Measurements from ENCODE around the gene NCOA1.
"Not testable (repeated sequence)": the region's sequence is repeated elsewhere in the genome, so short reads cannot be mapped to it uniquely, and the experiment has no call there.

The NCOA1 gene

GRCh38 chr2:24792874-24793760, 302.1 kb downstream of the NCOA1 start, which contains the start of the genes CENPO and PTRHD1:
Gene CENPO, plus strand, starts transcription at chr2:24793425. Its CDS starts 495 bp downstream, at chr2:24793920.
Gene PTRHD1, minus strand, starts transcription at chr2:24793391. Its CDS starts 14 bp downstream, at chr2:24793377.
- peak; percentile 98 for DNase-seq (ENCODE audit: low read depth)

DNA sequence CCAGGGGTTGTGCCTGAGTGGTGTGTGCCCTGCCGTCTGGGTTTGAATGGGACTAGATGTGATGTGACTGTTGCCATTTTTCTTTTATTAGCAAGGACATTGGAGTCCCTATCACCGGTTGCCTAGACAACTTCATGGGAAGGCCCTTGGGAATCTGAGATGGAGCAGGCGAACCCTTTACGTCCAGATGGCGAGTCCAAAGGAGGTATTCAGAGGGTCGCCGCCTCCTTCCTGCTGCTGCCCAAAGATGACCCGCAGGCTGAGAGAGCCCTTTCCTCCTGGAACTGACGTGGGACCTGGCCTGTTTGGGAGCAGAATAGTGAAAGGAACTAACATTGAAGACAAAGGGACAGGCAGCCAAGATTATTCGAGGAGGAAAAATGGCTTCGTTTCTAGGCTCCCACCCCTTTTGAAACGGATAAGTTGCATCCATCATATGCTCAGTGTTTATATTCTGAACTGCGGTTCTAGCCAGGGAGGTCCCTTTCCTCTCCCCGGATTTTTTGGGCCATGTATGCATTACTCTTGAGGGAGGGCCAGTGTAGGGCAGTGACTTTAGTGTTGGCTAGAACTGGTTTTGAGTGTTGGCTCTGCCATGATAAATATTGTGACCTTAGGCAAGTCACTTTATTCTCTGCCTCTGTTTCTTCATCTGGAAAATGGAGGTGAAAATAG, 302.8 kb downstream of the NCOA1 start:
- DNase-seq (ENCODE audit: low read depth): peak; percentile 62

DNA sequence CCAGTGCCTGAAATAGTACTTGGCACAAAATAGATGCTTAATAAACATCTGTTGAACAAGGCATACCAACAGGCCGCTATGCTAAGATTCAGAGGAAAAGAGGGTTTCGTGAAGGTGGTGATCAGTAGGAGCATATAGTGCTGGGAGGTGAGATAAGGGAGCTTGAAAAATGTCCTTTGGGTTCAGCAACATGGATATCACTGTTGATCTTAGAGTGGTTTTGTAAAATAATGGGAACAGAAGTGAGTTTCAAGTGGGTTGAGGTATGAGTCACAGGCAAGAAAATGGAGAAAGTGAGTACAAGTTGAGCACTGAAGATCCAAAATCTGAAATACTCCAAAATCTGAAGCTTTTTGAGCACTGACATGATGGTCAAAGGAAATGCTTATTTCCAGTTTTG, 306.6 kb downstream of the NCOA1 start:
- no peak for DNase-seq (ENCODE audit: low read depth)

- not testable (repeated sequence) for DNase-seq (ENCODE audit: low read depth)
These were observed 309.4 kb downstream of the NCOA1 start for GRCh38 chr2:24800487-24800886.

GRCh38 chr2:24805811-24806660, 315.0 kb downstream of the NCOA1 start:
- not testable (repeated sequence) for DNase-seq (ENCODE audit: low read depth)

GRCh38 chr2:24806661-24807036, 315.6 kb downstream of the NCOA1 start:
- DNase-seq (ENCODE audit: low read depth): no peak

- DNase-seq (ENCODE audit: low read depth): peak; percentile 32
These were observed 318.4 kb downstream of the NCOA1 start for GRCh38 chr2:24809316-24810007.

GRCh38 chr2:24813691-24814137, 322.7 kb downstream of the NCOA1 start:
- DNase-seq (ENCODE audit: low read depth): no peak

DNA sequence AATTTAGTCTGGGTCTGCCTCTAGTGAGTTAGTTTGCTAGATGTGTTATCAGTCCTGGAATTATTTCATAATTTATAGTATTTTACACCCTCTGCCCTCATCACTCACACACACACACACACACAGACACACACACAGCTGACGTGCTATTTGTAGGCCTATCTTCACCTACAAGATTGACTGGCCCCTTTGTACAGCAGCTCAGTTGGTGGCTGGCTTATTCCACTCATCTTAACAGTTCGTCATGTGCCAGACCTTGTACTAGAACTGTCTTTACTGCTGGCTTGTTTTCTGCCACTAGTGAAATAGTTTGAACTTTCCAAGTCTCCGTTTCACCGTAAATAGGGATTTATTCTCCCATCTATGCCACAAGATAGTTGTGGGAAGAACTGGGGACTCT, 323.5 kb downstream of the NCOA1 start:
- no peak for DNase-seq (ENCODE audit: low read depth)

DNA sequence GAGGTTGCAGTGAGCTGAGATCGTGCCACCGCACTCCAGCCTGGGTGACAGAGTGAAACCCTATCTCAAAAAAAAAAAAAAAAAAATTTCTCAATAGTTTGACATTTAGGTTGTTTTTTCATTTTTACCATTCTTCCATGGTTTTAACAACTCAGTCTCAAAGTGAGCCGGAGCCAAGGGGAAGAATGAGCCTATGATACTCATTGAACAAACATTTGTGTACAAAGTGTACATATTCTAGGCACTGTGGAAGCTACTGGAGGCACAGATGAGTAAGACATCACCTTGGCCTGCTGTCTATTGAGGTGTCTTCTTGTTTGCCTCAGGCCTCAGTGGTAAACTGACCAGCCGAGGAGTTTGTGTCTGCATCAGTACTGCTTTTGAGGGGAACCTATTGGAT, 324.1 kb downstream of the NCOA1 start:
- DNase-seq (ENCODE audit: low read depth): no peak

- DNase-seq (ENCODE audit: low read depth): no peak
These were observed 325.4 kb downstream of the NCOA1 start for GRCh38 chr2:24816404-24816803.

- DNase-seq (ENCODE audit: low read depth): peak; percentile 87
These were observed 325.8 kb downstream of the NCOA1 start for GRCh38 chr2:24816884-24817283.

DNA sequence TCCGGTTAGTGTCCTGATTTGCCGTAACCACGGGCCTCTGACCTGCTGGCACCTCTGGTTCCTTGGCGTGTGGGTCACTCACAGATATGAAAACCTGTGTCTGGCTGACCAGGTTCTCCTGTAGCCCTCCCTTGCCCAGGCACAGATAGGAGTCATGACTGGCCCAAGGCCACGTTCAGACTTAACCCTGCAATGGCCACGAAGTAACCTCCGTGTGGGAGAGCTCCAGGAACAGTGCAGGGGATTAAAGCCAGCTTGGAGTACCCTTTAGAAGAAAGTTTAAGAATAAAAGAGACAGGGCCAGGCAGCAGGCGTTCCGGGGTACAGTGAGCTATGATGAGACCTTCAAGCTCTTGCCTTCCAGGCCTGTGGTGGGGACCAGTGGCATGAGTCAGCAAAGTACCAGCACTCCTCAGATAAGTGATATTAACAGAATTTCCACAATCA, 327.7 kb downstream of the NCOA1 start:
- DNase-seq (ENCODE audit: low read depth): peak; percentile 30

- no peak for DNase-seq (ENCODE audit: low read depth)
These were observed 328.6 kb downstream of the NCOA1 start for GRCh38 chr2:24819442-24820174.

GRCh38 chr2:24820175-24820513, 329.1 kb downstream of the NCOA1 start:
- no peak for DNase-seq (ENCODE audit: low read depth)
